Stimulated activated CD8-positive, alpha-beta memory T cell treated with anti-CD3 and anti-CD28 coated beads, Interleukin-4, amount 100 ng/mL, for 48 hours (primary cell): ENCODE measurements around the gene MAP3K20.
"Not testable (repeated sequence)": the region's sequence is repeated elsewhere in the genome, so short reads cannot be mapped to it uniquely, and the experiment has no call there.

ENCODE experiments used
- DNase-seq: peaks from one replicate; pipeline ENCODE4 v3.0.0-alpha.2; 2020

The MAP3K20 gene

DNA sequence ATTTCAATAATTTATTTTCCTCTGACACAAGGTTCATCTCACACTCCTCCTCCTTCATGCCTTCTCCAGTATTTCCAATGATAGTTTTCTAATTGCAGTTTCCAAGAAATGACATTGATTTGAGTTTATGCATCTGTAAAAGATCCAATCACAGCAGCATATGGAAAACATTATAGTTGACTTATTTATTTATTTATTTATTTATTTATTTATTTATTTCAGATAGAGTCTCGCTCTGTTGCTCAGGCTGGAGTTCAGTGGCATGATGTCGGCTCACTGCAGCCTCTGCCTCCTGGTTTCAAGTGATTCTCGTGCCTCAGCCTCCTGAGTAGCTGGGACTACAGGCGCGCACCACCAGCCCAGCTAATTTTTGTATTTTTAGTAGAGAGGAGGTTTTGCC lies 52.5 kb downstream of the MAP3K20 start:
- not testable (repeated sequence) for DNase-seq

DNA sequence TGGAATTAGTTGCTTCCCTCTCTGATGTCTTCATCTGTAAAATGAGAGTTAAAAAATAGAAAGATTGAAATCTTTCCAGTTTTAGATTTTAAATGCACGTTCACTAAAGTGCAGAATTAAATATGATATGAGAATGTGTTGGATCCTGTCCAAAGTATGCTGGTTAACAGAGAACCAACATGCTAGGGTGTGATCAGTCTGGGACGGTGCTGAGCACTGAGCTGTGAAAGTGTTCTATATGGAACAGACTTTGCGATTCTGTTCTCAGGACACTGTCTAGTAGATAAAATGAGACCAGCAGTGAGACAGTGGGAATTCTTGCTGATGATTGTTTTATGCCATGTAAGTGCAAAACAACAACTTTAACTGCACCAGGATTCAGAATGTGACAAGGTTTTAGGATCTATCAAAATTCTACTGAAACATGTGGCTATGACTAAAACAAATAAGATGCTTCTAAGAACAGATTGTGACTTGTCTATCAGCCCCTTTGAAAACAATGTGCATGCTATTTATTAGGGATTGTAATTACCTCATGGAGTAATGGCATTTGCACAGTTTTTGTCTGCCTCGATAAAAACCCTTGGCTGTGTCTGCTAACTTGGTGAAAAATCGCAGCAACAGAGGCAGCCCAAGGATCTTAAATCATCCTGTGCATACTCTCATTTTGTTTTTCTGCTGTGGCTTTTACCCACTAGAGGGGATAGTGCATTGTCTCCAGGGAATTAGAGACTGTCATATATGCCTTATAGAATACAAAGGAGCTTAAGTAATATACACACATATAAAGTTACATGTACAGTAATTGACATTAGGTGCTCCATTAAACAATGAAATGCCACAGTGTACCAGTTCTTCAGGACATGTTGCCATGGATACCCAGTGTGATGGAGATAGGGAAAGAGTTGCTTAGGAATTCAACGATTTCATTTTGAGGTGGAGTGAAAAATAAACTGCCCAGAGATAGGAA lies 55.1 kb downstream of the MAP3K20 start:
- DNase-seq, result no peak

DNA sequence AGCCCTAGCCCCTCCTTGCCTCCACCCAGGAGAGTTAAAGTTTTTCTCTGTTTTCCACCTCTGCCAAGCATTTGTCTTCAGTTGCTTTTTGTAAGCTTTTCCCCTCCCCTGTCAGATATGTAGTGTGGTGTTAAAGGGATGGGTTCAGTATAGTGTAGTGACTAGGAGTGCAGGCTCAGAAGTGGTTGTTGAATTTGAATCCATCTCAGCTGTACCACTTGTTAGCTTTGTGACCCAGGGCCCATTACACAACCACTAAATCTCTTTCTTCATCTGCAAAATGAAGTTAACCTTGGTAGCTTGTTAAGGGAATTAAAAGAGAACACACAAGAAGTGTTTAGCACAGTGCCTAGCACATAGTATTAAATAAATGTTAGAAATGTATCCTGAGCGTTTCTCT lies 56.9 kb downstream of the MAP3K20 start:
- no peak for DNase-seq

DNA sequence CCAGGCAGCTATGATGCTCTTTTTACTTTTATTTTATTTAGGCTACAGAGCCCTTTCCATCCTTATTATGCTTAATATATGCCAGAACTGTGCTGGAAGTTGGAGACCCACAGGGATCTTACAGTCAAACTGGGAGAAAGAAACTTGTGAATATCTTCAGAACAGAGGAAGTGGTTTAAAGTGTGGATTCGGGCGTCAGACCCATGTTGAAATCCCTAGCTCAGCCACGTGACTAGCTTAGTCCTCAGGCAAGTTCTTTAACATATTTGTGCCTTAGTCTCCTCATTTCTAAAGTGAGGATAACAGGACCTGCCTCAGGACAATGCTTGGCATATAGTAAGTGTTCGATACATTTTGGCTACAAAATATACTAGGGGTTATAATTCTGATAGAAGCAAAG lies 59.1 kb downstream of the MAP3K20 start:
- DNase-seq, result no peak

DNA sequence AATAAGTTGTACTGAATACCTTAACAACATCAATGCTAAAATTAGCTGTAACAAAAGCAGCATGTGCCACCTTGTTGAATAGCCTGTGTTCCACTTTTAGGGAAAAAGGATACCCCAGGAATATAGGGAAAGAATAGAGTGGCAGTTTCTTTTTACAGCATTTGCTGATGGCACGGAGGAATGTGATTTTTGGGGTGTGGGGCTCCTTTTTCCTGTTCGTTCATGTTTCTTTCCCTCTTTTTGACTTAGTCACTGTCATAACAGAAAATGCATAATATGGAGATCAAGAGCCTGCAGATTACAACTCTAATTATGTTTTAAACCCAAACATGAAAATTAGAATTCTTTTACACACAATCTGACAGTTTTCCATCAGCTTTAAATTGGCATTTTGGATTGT lies 60.4 kb downstream of the MAP3K20 start:
- no peak for DNase-seq

DNA sequence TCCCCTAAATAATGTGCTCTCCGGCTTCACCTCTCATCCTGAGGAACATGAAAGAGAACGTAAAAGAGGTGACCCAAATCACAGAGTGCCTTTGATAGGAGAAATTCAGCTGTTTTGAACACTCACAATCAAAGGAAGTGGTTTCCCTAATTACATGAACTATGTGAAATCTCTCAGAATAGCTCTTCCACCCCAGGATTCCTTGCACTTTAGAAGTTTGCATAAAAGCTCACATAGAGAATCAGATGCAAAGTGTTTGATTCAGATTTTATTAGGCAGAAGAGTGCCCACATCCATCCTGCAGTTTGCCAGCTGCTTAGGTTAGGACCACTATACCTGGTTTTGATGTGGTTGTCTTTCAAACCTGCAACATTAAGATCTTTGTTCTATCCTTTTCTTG lies 61.0 kb downstream of the MAP3K20 start:
- DNase-seq, result no peak

DNA sequence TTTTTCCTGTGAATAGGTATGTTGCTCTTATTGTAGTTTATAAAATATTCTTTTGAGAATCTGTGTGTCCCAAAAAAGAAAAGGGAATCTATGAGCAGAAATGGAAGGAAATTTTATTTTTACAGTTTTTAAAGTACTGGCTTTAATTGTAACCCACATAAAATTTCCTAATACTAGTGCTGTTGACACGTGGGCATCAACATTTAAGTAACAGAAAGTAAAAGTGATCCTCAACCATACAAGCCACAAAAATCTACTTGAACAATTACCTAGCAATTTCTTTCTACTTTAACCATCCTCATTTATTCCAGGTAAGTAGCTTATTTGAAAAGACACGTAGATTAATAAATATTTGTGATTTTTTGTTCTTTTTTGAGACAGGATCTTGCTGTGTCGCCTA lies 62.0 kb downstream of the MAP3K20 start:
- DNase-seq, result no peak

DNA sequence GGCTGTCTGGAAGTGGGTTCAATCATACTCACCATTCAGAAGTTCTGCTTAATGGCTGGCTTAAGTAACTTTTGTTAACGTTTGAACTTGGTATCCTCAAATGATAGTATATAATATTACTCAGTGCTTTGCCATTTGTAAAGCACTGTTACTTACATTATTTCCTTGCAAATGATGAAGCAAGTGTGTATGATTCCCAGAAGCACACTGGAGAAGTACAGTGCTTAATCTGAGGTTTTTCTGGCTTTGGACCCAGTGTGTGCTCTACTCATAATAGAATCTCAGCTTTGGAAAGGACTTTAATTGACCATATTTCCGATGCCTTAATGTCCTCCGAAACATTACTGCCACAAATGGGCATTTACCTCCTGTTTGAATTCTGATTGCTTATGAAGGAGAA lies 63.3 kb downstream of the MAP3K20 start:
- no peak for DNase-seq

DNA sequence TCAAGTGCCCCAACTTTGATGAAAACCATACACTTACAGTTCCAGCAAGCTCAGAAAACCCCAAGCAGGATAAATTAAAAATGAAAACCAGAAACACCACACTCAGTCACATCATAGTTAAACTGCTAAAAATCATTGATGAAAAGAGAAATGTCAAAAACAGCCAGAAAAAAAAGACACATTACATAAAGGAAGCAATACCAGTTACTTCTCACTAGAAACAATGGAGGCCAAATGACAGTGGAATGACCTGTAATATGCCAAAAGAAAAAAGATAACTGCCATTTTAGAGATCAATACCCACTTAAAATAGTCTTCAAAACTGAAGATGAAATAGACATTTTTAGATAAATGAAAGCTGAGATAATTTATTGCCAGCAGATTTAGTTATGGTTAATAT lies 66.0 kb downstream of the MAP3K20 start:
- no peak for DNase-seq

DNA sequence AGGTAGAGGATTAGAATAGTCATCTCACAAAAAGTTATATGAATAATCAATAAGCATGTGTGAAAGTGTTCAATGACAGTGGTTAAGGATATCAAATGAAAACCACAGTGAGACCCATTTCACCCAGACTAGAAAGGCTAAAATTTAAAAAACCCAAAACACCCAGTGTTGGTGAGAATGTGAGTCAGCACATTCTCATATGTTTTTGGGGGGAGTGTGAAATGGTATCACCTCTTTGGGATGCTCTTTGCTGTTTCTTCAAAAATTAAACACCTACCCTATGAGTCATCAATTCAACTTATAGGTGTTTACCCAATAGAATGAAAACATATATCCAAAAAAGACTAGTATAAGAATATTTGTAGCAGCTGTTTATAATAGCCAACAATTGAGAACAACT lies 69.8 kb downstream of the MAP3K20 start:
- DNase-seq, result no peak

DNA sequence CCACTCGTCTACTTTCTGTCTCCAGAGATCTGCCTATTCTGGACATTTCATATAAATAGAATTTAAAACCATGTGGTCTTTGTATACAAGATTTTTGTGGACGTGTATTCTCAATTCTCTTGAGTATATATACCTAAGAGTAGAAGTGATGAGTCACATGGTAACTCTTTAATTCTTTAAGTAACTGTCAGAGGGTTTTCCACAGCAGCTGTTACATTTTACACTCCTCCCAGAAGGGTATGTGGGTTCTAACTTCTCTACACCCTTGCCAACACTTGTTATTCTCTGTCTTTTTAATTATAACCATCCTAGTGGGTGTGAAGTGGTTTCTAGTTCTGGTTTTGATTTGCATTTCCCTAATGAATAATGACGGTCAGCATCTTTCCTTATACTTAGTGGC lies 70.9 kb downstream of the MAP3K20 start:
- DNase-seq, result no peak

DNA sequence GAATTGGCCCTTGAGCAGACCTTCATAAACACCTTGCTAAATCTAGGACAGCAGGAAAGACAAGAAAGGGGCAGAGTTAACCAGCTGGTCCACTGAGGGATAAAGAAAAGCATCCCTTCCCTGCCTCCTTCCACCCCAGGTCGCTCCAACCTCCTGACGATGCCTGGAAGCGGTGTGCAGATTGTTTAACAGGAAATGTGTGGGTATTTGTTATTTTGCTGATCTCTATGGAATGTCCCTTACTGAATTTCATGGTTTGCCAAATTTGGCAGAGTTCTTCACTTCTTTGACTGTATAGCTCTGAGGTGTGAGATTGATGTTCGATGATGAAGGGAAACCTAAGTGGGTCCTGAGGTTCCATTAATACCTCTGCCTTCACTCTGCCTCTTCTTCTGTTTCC lies 72.9 kb downstream of the MAP3K20 start:
- no peak for DNase-seq

DNA sequence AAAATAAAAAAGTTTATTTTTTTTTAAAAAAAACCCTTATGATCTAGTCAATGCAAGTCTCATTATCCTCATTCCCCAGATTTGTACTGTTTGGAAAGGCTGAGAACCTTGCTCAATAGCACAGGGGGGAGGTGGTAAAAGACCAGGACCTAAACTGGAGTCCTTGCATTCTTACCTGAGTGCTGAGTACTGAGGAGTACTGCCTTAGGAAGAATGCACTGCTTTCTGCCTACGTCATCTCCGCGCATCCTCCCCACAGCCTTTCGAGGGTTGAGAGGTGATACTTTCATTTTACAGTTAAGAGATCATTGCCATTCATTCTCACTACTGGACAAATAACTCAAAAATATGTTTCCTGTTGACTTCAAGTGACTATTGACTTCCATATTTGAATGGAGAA lies 73.8 kb downstream of the MAP3K20 start:
- peak; percentile 69 for DNase-seq

DNA sequence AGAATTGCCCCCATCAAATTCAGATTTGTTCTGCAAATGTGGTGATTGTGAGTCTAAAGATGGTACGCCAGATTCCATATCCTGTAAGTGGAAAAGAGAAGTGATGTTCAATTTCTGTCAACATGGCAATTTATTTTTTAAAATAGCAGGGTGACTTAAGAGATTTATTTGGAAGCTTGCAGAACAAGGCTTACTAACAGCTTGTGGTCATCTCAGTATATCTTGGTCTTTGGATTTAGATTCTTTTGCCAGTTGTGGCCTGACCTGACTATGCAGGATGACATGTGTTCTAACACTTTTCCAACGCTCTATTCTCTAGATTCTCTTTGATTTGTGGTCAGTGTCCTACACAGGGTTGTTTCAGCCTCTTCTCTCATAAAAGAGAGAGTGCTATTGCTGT lies 74.4 kb downstream of the MAP3K20 start:
- DNase-seq, result no peak

DNA sequence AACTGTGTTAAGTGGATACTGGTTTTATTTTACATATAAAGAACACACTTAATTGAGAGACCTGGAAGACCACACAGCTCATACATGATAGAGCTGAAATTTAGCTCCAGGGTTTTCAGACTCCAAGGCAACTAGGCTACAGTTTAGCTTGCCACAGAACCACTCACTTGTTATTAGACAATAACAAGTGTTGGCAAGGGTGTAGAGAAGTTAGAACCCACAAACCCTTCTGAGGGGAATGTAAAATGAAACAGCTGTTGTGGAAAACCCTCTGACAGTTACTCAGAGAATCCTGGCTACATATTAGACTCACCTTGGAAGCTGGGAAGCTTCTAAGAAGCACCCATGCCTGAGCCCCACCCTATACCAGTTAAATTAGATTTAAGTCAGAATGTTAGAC lies 75.3 kb downstream of the MAP3K20 start:
- DNase-seq, result no peak

DNA sequence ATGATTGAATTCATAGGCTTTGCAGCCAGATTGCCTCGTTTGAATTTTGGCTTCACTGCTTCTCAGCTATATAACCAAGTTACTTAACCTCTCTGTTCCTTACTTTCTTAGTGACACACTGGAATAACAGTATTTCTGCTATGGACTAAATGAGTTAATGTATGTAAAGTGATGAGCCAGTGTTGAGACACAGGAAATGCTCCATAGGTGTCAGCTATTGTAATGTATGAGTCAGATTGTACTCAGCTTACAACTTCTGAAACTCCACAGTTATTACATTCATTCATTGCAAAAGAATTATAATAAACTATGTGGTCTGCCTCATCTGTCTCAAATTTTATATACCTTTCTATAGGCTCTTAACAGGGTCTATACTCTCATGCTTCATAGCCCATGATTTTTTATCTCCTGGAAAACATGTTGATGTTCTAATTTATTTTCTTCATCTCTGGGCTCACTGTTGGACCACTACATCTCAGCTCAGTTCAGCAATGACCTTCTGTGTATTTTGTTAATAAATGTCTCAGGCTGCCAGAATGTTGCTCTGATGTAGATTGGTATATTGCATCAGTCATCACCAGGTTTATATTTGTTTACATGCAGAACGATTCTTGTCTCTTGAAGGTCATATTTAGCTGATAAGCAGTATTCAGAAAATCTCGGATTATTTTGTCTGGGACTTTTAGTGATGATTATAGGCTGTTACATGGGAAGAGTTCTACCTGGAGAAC lies 76.2 kb downstream of the MAP3K20 start:
- no peak for DNase-seq

DNA sequence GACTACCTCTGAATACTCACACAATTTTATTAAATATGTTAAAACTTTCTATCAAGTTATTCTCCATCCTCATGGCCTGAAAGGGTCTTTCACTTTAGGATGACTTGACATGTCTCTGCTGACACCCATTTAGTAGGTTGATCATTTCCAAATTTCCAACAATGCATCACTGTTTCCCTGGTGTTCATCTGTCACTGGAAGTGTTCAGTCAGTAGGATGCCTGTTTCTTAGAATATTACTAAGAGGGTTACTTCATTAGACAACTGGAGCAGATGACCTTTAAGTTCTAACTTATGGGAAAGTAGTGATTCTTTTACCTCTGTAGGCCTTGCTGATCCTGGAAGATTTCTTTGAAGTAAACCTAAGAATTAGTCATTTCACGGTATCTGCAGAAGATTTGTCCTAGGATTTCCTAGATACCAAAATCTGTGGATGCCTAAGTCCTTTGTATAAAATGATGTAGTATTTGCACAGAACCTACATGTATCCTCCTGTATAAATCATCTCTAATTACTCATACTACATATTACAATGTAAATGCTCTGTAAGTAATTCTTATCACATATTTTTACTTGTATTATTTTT lies 77.7 kb downstream of the MAP3K20 start:
- DNase-seq, result no peak

DNA sequence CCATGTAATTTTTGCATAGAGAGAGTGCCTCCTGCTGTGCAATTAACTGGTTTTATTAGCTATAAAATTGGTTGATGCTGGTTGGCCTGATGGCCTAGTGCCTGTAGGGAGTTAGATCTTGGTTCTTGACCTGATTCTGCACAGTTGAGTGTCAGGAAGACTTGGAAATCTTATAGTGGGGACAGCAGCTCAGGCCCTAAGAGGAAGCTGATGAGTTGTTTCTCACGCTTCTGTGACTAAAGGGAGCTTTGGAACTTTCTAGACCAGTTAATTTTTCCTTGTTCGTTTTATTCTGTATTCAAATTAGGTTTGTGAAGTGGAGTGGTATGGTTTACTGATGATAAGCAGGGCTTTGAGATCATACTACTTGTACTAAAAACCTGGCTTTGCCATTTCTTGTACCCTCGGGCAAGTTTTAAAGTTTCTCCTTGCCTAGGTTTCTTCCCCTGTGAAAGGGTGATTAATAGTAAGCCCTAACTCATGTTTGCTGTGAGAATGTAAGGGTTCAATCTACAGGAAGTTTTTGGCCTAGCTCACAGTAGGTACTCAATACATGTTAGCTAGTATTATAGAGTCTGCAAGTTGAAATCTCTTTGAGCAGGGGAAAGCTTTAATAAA lies 82.1 kb downstream of the MAP3K20 start:
- DNase-seq, result no peak

DNA sequence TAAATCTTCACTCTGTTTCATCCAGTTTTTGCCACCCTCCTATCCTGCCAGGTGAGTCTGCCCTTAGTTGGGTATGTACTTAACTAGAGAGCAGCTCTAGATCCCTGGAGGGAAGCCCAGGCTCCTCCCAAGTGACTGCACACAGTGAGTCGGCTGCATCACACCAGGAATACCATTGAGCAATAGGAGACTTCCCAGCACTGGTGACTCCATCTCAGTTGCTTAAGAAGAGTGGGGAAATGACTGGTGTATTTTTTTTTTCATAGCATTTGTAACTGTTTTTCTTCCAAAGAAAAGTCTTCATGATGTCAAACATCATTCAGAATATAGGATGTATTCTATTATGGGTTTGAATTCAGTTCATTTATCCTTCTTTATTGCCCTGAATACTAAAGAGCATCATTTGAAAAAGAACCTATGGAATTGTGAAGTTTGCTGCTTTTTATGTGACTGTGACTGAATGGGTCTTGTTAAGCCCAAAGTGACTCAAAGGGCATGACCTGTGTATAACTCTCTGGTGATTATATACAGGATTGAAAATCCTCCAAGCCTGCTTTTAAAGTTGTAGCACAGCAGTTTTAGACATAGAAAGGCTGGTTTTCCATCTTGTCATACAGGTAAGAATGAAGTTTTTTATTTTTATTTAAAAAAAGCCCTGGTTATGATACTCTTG lies 84.3 kb downstream of the MAP3K20 start:
- no peak for DNase-seq

DNA sequence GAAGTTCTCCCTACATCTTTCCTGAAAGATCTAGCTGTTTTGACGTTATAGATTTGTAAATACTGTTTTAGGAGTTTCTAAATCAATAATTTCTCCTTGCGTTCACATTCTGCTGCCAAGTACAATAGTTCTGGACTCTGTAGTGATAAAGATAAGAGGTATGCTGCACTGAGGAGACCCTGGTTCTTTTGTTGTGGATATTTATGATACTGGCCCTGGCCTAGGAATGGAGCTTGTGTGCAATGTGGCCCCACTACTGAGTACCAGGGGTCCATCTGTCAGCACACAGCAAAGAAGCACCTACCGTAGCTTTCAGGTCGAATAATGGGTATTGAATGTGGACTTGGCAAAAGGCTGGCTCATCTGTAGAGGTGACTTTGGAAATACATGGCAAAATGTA lies 85.0 kb downstream of the MAP3K20 start:
- DNase-seq, result no peak

DNA sequence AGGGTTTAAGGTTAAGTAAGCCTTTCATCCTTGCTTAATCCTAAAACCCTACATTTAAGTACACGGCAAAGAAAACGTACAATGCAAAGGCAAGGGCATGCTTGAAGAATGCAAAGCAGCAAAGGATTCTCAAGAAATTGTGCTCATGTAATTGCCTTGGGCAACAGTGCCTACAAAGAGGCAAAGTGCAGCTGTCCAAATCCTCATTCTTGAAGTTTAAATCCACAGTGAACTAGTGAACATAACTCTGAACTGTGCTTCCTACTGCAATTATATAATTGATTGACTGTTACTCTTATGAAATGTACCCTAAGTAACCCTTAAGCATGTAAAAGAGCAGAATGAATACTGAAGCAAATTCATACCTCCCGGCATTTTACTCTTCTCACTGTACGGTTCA lies 85.4 kb downstream of the MAP3K20 start:
- DNase-seq, result no peak

DNA sequence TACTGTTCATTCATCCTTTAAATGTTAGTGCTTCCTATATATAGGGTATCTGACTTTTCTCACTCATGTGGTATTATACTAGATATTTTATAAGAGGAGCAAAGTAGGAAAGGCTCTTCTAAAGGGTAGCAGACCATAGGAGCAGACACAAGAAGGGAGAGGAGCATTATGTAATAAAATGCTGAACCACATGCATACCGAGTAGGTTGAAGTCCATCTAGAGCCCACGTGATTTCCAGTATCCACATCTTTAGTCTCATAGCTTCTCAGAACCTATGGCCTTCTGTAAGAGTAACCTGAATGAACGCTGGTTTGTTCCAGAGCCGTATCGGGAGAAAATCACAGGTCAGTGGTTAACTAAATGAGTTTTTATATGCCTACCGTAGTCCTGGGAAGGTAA lies 85.9 kb downstream of the MAP3K20 start:
- DNase-seq, result no peak

DNA sequence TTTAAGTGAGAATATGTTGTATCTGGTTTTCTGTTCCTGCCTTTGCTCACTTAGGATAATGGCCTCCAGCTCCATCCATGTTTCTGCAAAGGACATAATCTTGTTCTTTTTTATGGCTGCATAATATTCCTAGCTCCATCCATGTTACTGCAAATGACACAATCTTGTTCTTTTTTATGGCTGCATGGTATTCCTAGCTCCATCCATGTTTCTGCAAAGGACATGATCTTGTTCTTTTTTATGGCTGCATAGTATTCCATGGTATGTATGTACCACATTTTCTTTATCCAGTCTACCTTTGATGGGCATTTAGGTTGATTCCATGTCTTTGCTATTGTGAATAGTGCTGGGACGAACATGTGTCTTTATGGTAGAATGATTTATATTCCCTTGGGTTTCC lies 87.7 kb downstream of the MAP3K20 start:
- DNase-seq, result not testable (repeated sequence)
